H1 (cell line): Measurements from ENCODE around the gene NMNAT3. TPM values are rescaled to one million over a fixed set of nuclear protein-coding genes. Genes with fewer than 3 reads are reported as not detected.

ENCODE experiments used
- CTCF ChIA-PET: fragments of 300-600 bp; sonication (Branson Sonifier 250); formaldehyde crosslinking; loops from one replicate; lab custom pipeline; 2021; ENCODE audit not compliant: partially characterized antibody; lab: Charles Lee
- POLR2A ChIA-PET: fragments of 300-600 bp; sonication (Branson Sonifier 250); formaldehyde crosslinking; loops from one replicate; lab custom pipeline; 2021; ENCODE audit warnings: inconsistent platforms; ENCODE audit not compliant: partially characterized antibody; lab: Charles Lee
- DNase-seq, 2 experiments: peaks; one replicate each; pipeline versions ENCODE4 v3.0.0 to v3.0.0-alpha.2; 2010 to 2022; ENCODE audit warnings: low spot score in 2 of 2, low read depth in 1 of 2, mixed read lengths in 1 of 2
- FAIRE-seq: peaks from 2 replicates; lab custom pipeline; 2011; peaks lifted over from hg19 to GRCh38; lab: Jason Lieb, UNC
- H2AFZ ChIP-seq: 2 replicates; pipeline ENCODE4 v1.8.1; 2012; ENCODE audit warnings: low read length, inconsistent platforms
- H2AK5ac ChIP-seq: 2 replicates; pipeline ENCODE4 v1.6.1; 2013; ENCODE audit warnings: low read depth, low read length
- H2BK120ac ChIP-seq: replicated peaks from 2 replicates; pipeline ENCODE3; 2013; ENCODE audit warnings: low read depth, low read length, inconsistent platforms
- H2BK12ac ChIP-seq: 2 replicates; pipeline ENCODE4 v1.6.1; 2013; ENCODE audit warnings: low read depth, low read length
- H2BK15ac ChIP-seq: 2 replicates; pipeline ENCODE4 v1.6.1; 2013; ENCODE audit warnings: low read length
- H2BK20ac ChIP-seq: 2 replicates; pipeline ENCODE4 v1.6.1; 2013; ENCODE audit warnings: low read length
- H2BK5ac ChIP-seq: 2 replicates; pipeline ENCODE4 v1.6.1; 2013; ENCODE audit warnings: low read depth, low read length
- H3K14ac ChIP-seq: 2 replicates; pipeline ENCODE4 v1.6.1; 2013; ENCODE audit warnings: inconsistent platforms; ENCODE audit not compliant: insufficient read length
- H3K18ac ChIP-seq: 2 replicates; pipeline ENCODE4 v1.6.1; 2013; ENCODE audit warnings: low read length; ENCODE audit errors: extremely low read depth
- H3K23ac ChIP-seq: 2 replicates; pipeline ENCODE4 v1.6.1; 2013; ENCODE audit warnings: inconsistent platforms; ENCODE audit not compliant: insufficient read length
- H3K23me2 ChIP-seq: 2 replicates; pipeline ENCODE4 v1.6.1; 2013; ENCODE audit warnings: low read depth, low read length
- H3K27ac ChIP-seq: 2 replicates; pipeline ENCODE4 v1.6.1; 2011; ENCODE audit warnings: low read depth, low read length, inconsistent platforms
- H3K27me3 ChIP-seq, 4 experiments: replicated peaks in 1 of 4; 1 replicate in 1 of 4; 2 replicates in 3 of 4; pipeline versions ENCODE4 v1.6.1 to v1.8.1; 2011 to 2013; ENCODE audit warnings: low read length in 3 of 4, mild to moderate bottlenecking in 3 of 4, inconsistent platforms in 2 of 4, mixed read lengths in 2 of 4, moderate library complexity in 1 of 4; ENCODE audit not compliant: control insufficient read depth in 3 of 4, insufficient read depth in 3 of 4; ENCODE audit errors: extremely low read depth in 1 of 4
- H3K36me3 ChIP-seq, 4 experiments: 2 replicates each; pipeline versions ENCODE4 v1.6.1 to v1.8.1; 2011 to 2013; ENCODE audit warnings: mild to moderate bottlenecking in 4 of 4, low read length in 3 of 4, moderate library complexity in 2 of 4, control low read depth in 1 of 4, inconsistent platforms in 1 of 4; ENCODE audit not compliant: insufficient read depth in 4 of 4, control insufficient read depth in 2 of 4
- H3K4ac ChIP-seq: replicated peaks from 2 replicates; pipeline ENCODE3; 2013; ENCODE audit warnings: low read length, low read depth, mixed read lengths, inconsistent platforms; ENCODE audit not compliant: insufficient read length
- H3K4me1 ChIP-seq, 4 experiments: replicated peaks in 1 of 4; 1 replicate in 1 of 4; 2 replicates in 3 of 4; pipeline versions ENCODE4 v1.6.1 to v1.8.1; 2011 to 2013; ENCODE audit warnings: low read length in 3 of 4, inconsistent platforms in 2 of 4, mixed read lengths in 1 of 4; ENCODE audit not compliant: insufficient read depth in 4 of 4, control insufficient read depth in 3 of 4
- H3K4me2 ChIP-seq, 2 experiments: 2 replicates each; pipeline versions ENCODE4 v1.6.1 to v1.8.1; 2011 to 2013; ENCODE audit warnings: low read depth in 2 of 2, low read length in 2 of 2, control low read depth in 1 of 2, inconsistent platforms in 1 of 2, mild to moderate bottlenecking in 1 of 2; ENCODE audit not compliant: insufficient read depth in 1 of 2
- H3K4me3 ChIP-seq, 4 experiments: fragments of 200-600, 300-600 bp in 1 of 4; sonication (generic), shearing (Covaris generic), sonication (Bioruptor Twin) in 1 of 4; 2 replicates each; pipeline versions ENCODE4 v1.5.1 to v1.8.1; 2011 to 2016; ENCODE audit warnings: low read length in 4 of 4, low read depth in 3 of 4, control low read depth in 2 of 4, inconsistent platforms in 2 of 4, mild to moderate bottlenecking in 2 of 4, mixed read lengths in 1 of 4, moderate library complexity in 1 of 4; ENCODE audit not compliant: insufficient read depth in 2 of 4; ENCODE audit errors: extremely low read depth in 1 of 4
- H3K56ac ChIP-seq: replicated peaks from 2 replicates; pipeline ENCODE3; 2013; ENCODE audit warnings: low read depth, mild to moderate bottlenecking, mixed read lengths, low read length, inconsistent platforms; ENCODE audit not compliant: insufficient read length
- H3K79me1 ChIP-seq: 2 replicates; pipeline ENCODE4 v1.6.1; 2013; ENCODE audit warnings: low read depth, low read length, control low read depth
- H3K79me2 ChIP-seq, 2 experiments: 2 replicates each; pipeline versions ENCODE4 v1.6.1 to v1.8.1; 2012 to 2013; ENCODE audit warnings: low read length in 2 of 2, mild to moderate bottlenecking in 2 of 2, inconsistent platforms in 1 of 2; ENCODE audit not compliant: insufficient read depth in 2 of 2, control insufficient read depth in 1 of 2
- H3K9ac ChIP-seq, 4 experiments: replicated peaks in 1 of 4; 1 replicate in 1 of 4; 2 replicates in 3 of 4; pipeline versions ENCODE4 v1.6.1 to v1.8.1; 2011 to 2013; ENCODE audit warnings: low read depth in 3 of 4, low read length in 3 of 4, control low read depth in 2 of 4, mild to moderate bottlenecking in 2 of 4, moderate library complexity in 2 of 4, inconsistent platforms in 1 of 4; ENCODE audit errors: extremely low read depth in 1 of 4
- H3K9me3 ChIP-seq, 2 experiments: 2 replicates each; pipeline versions ENCODE4 v1.6.1 to v1.8.1; 2012 to 2013; ENCODE audit warnings: mild to moderate bottlenecking in 2 of 2, moderate library complexity in 2 of 2, control low read depth in 1 of 2, inconsistent platforms in 1 of 2, low read depth in 1 of 2, low read length in 1 of 2, mixed read lengths in 1 of 2; ENCODE audit not compliant: insufficient read depth in 2 of 2
- H4K20me1 ChIP-seq, 2 experiments: replicated peaks in 1 of 2; 2 replicates each; pipeline versions ENCODE3 to v1.8.1; 2011 to 2013; ENCODE audit warnings: inconsistent platforms in 2 of 2, low read length in 2 of 2, mild to moderate bottlenecking in 1 of 2; ENCODE audit not compliant: insufficient read depth in 2 of 2, control insufficient read depth in 1 of 2
- H4K5ac ChIP-seq: 2 replicates; pipeline ENCODE4 v1.6.1; 2013; ENCODE audit warnings: low read length, low read depth, mixed read lengths, inconsistent platforms; ENCODE audit not compliant: insufficient read length
- H4K8ac ChIP-seq: 2 replicates; pipeline ENCODE4 v1.8.0; 2013; ENCODE audit warnings: mild to moderate bottlenecking, moderate library complexity, low read length, inconsistent platforms; ENCODE audit not compliant: insufficient read depth; ENCODE audit errors: extremely low read depth
- H4K91ac ChIP-seq: replicated peaks from 2 replicates; pipeline ENCODE3; 2013; ENCODE audit warnings: low read length, mixed read lengths, inconsistent platforms; ENCODE audit not compliant: insufficient read length
- ATF2 ChIP-seq: IDR thresholded peaks from 2 replicates; pipeline ENCODE4 v1.6.1; 2012; ENCODE audit warnings: low read length, inconsistent platforms
- BACH1 ChIP-seq: IDR thresholded peaks from 2 replicates; pipeline ENCODE4 v1.6.1; 2012; ENCODE audit warnings: low read length, improper control_type of control experiment
- BRCA1 ChIP-seq: IDR thresholded peaks from 2 replicates; pipeline ENCODE4 v1.6.1; 2012; ENCODE audit warnings: low read depth, low read length, improper control_type of control experiment
- CHD2 ChIP-seq: IDR thresholded peaks from 2 replicates; pipeline ENCODE4 v1.6.1; 2012; ENCODE audit warnings: low read length, improper control_type of control experiment
- FOSL1 ChIP-seq: IDR thresholded peaks from 2 replicates; pipeline ENCODE4 v1.6.1; 2011; ENCODE audit warnings: mild to moderate bottlenecking, low read depth, low read length, moderate library complexity; ENCODE audit not compliant: insufficient read depth
- GTF2F1 ChIP-seq: IDR thresholded peaks from 2 replicates; pipeline ENCODE4 v1.6.1; 2012; ENCODE audit warnings: low read depth, low read length, improper control_type of control experiment, borderline replicate concordance
- NANOG ChIP-seq: IDR thresholded peaks from 2 replicates; pipeline ENCODE4 v1.6.1; 2011; ENCODE audit warnings: low read length, low read depth, mild to moderate bottlenecking, inconsistent platforms; ENCODE audit not compliant: insufficient read depth, poor library complexity, severe bottlenecking
- POU5F1 ChIP-seq: IDR thresholded peaks from 2 replicates; pipeline ENCODE4 v1.6.1; 2011; ENCODE audit warnings: low read depth, mild to moderate bottlenecking, low read length, moderate library complexity
- SIRT6 ChIP-seq: IDR thresholded peaks from one replicate; pipeline ENCODE4 v1.7.1; 2012; ENCODE audit warnings: low read length, inconsistent platforms
- SUZ12 ChIP-seq: fragments of 200-600 bp; sonication (generic); IDR thresholded peaks from 2 replicates; pipeline ENCODE4 v1.6.1; 2012; ENCODE audit warnings: mild to moderate bottlenecking, inconsistent platforms, low read length, moderate library complexity, mixed read lengths
- TAF1 ChIP-seq: IDR thresholded peaks from 2 replicates; pipeline ENCODE4 v1.6.1; 2011; ENCODE audit warnings: mild to moderate bottlenecking, low read depth, low read length
- WGBS, 2 experiments: shearing (Covaris generic) in 1 of 2; methylation state at CpG; one replicate each; pipeline versions ENCODE4 v1.1.6 to v1.1.7; 2013 to 2015; ENCODE audit warnings: low lambda C conversion rate in 2 of 2, mixed read lengths in 2 of 2, inconsistent platforms in 1 of 2, low coverage in 1 of 2, missing lambda C conversion rate in 1 of 2; ENCODE audit not compliant: insufficient replicate concordance in 2 of 2, insufficient coverage in 1 of 2, insufficient read length in 1 of 2; ENCODE audit errors: extremely low coverage in 1 of 2, missing lambda C conversion rate in 1 of 2; 5-methylcytosine and 5-hydroxymethylcytosine counted together
- polyA plus RNA-seq, 7 experiments: library from polyadenylated mRNA; depleted of rRNA in 3 of 7; stranded (reverse) in 5 of 7; unstranded in 2 of 7; fragments of >200 nt in 5 of 7; fragments of 200-250 nt in 2 of 7; gene quantifications; 1 replicate in 5 of 7; 2 replicates in 1 of 7; 4 replicates in 1 of 7; pipeline versions ENCODE4 v1.2.1 to v1.2.3, GENCODE V29; 2011 to 2013; ENCODE audit warnings: missing spikeins in 2 of 7, mixed read lengths in 2 of 7
- total RNA-seq: library from RNA; stranded (reverse); fragmentation: NEBNext Ultra II Directional; extraction: Animal tissue kit (Norgen Biotek cat#: 25700); gene quantifications from 2 replicates; pipeline ENCODE4 v1.2.1, GENCODE V29; 2021

Gene NMNAT3
- total and polyA plus RNA-seq, 2 of the 8 experiments (the other 6 are each of a cell fraction or from before 2014, with no cell fraction given) = 4.2 to 4.3 TPM

GRCh38 chr3:139647866-139648435 is 29.8 kb downstream of the NMNAT3 start:
- H3K4me2 ChIP-seq = no peak overlapping the region
- H2AK5ac ChIP-seq = no peak overlapping the region
- H2BK120ac ChIP-seq = no peak overlapping the region
- H2BK20ac ChIP-seq = no peak overlapping the region
- H3K4me3 ChIP-seq = no peak overlapping the region
- no peak overlapping the region for H3K23ac ChIP-seq
- H4K8ac ChIP-seq = no peak overlapping the region
- H2BK15ac ChIP-seq = no peak overlapping the region
- H2BK12ac ChIP-seq = no peak overlapping the region
- H3K14ac ChIP-seq = no peak overlapping the region
- 86% methylated on average over 3 of the region's 3 CpGs; no CpG with 5 or more reads in 1 of the 2 experiments for WGBS, 2 experiments
- no peak overlapping the region for H3K56ac ChIP-seq
- DNase-seq (no peak), FAIRE-seq (no peak)
- H3K9me3 ChIP-seq = no peaks in the 10 kb centered on the region
- H2BK5ac ChIP-seq = no peak overlapping the region
- H3K27ac ChIP-seq = no peak overlapping the region
- H3K27me3 ChIP-seq = no peaks in the 10 kb centered on the region
- no peaks in the 10 kb centered on the region for H3K4me1 ChIP-seq
- H3K79me1 ChIP-seq = no peaks in the 10 kb centered on the region
- ChIA-PET POLR2A (no interaction called here), CTCF (interaction anchor here (0.6 kb wide), 1 partner anchor 658 kb away, joined by 4 read pairs; no protein-coding TSS in a partner anchor)
- no peak overlapping the region for H2AFZ ChIP-seq
- peak overlapping the region in 1 of 4 experiments; percentile 8; a peak in 1 of 7 replicates for H3K9ac ChIP-seq
- no peak overlapping the region for H3K4ac ChIP-seq
- no peaks in the 10 kb centered on the region for H3K79me2 ChIP-seq
- no peak overlapping the region for H4K91ac ChIP-seq
- no peaks in the 10 kb centered on the region for H3K23me2 ChIP-seq
- no peaks in the 10 kb centered on the region for H4K20me1 ChIP-seq
- H3K36me3 ChIP-seq = no peaks in the 10 kb centered on the region
- no peak overlapping the region for H4K5ac ChIP-seq
- H3K18ac ChIP-seq = no peak overlapping the region
- no peak for TF ChIP-seq SUZ12
- TF ChIP-seq TAF1 = no peak
- no peak for TF ChIP-seq NANOG
- no peak for TF ChIP-seq POU5F1
- no peak for TF ChIP-seq CHD2
- TF ChIP-seq SIRT6 = no peak
- TF ChIP-seq GTF2F1 = no peak
- TF ChIP-seq BACH1 = no peak
- no peak for TF ChIP-seq BRCA1
- no peak for TF ChIP-seq FOSL1
- TF ChIP-seq ATF2 = no peak
